ENCODE data around the gene TIMP1.
A peak's percentile ranks its signal among the peaks of the same experiment; 100 is the strongest.

Gene TIMP1

GRCh38 chrX:47608130-47608810 is 26.0 kb downstream of the TIMP1 start:
- peak; percentile 16 for DNase-seq

- DNase-seq, result no peak
Measured at GRCh38 chrX:47610511-47610910, 28.3 kb downstream of the TIMP1 start.

- no peak for DNase-seq
Measured at GRCh38 chrX:47611489-47611888, 29.3 kb downstream of the TIMP1 start.

- no peak for DNase-seq
Measured at GRCh38 chrX:47611926-47612325, 29.7 kb downstream of the TIMP1 start.

- DNase-seq, result no peak
Measured at GRCh38 chrX:47612418-47612817, 30.2 kb downstream of the TIMP1 start.

GRCh38 chrX:47613082-47613481 is 30.8 kb downstream of the TIMP1 start:
- DNase-seq, result no peak

- DNase-seq, result no peak
Measured at GRCh38 chrX:47614618-47615017, 32.4 kb downstream of the TIMP1 start.

- DNase-seq, result no peak
Measured at GRCh38 chrX:47618923-47619485, 36.8 kb downstream of the TIMP1 start.

GRCh38 chrX:47619486-47620302 is 37.5 kb downstream of the TIMP1 start, which contains the start of gene SYN1:
TSS of gene SYN1 (minus strand) at chrX:47619857. CDS start at chrX:47619728, 129 bp downstream.
- peak; percentile 89 for DNase-seq

GRCh38 chrX:47620303-47620685 is 38.1 kb downstream of the TIMP1 start:
- DNase-seq, result no peak

- DNase-seq, result no peak
Measured at GRCh38 chrX:47621851-47622250, 39.6 kb downstream of the TIMP1 start.

- DNase-seq, result peak; percentile 89
Measured at GRCh38 chrX:47623540-47624027, 41.3 kb downstream of the TIMP1 start.

GRCh38 chrX:47625365-47625764 is 43.1 kb downstream of the TIMP1 start:
- DNase-seq, result no peak

GRCh38 chrX:47628982-47629381 is 46.7 kb downstream of the TIMP1 start:
- no peak for DNase-seq

GRCh38 chrX:47629419-47630200 is 47.4 kb downstream of the TIMP1 start, which contains the start of gene CFP:
TSS of gene CFP (minus strand) at chrX:47629930. CDS start at chrX:47629844, 86 bp downstream.
- DNase-seq, result no peak

GRCh38 chrX:47631676-47632075 is 49.4 kb downstream of the TIMP1 start:
- no peak for DNase-seq

- no peak for DNase-seq
Measured at GRCh38 chrX:47632666-47633065, 50.4 kb downstream of the TIMP1 start.

- no peak for DNase-seq
Measured at GRCh38 chrX:47633689-47634590, 51.7 kb downstream of the TIMP1 start.

GRCh38 chrX:47634871-47635575 is 52.8 kb downstream of the TIMP1 start:
- DNase-seq, result no peak
